HG02870 (cell line): ENCODE measurements around the gene MTHFD1L.
"Not testable (repeated sequence)": the region's sequence is repeated elsewhere in the genome, so short reads cannot be mapped to it uniquely, and the experiment has no call there.

Experiments used
- ATAC-seq: cut with Tn5 transposase; IDR thresholded peaks from one replicate; pipeline ENCODE4 v1.9.1; 2021; ENCODE audit warnings: mild to moderate bottlenecking, moderate library complexity; ENCODE audit not compliant: unreplicated experiment

MTHFD1L gene

GRCh38 chr6:151012321-151013294, 147.1 kb downstream of the MTHFD1L start:
- no peak for ATAC-seq

- peak; percentile 74 for ATAC-seq
Measured at GRCh38 chr6:151014404-151015100, 149.1 kb downstream of the MTHFD1L start.

- ATAC-seq: no peak
Measured at GRCh38 chr6:151015101-151015700, 149.7 kb downstream of the MTHFD1L start.

- ATAC-seq: no peak
Measured at GRCh38 chr6:151016107-151016506, 150.6 kb downstream of the MTHFD1L start.

GRCh38 chr6:151018046-151018445, 152.5 kb downstream of the MTHFD1L start:
- ATAC-seq: no peak

GRCh38 chr6:151018911-151019782, 153.6 kb downstream of the MTHFD1L start:
- ATAC-seq: no peak

- ATAC-seq: no peak
Measured at GRCh38 chr6:151021896-151022295, 156.4 kb downstream of the MTHFD1L start.

- no peak for ATAC-seq
Measured at GRCh38 chr6:151022492-151022891, 157.0 kb downstream of the MTHFD1L start.

- ATAC-seq: no peak
Measured at GRCh38 chr6:151023342-151023741, 157.8 kb downstream of the MTHFD1L start.

GRCh38 chr6:151024597-151024996, 159.1 kb downstream of the MTHFD1L start:
- no peak for ATAC-seq

GRCh38 chr6:151025076-151025475, 159.6 kb downstream of the MTHFD1L start:
- no peak for ATAC-seq

GRCh38 chr6:151026041-151026663, 160.7 kb downstream of the MTHFD1L start:
- ATAC-seq: no peak

GRCh38 chr6:151027295-151027747, 161.8 kb downstream of the MTHFD1L start:
- ATAC-seq: no peak

- no peak for ATAC-seq
Measured at GRCh38 chr6:151027936-151028838, 162.7 kb downstream of the MTHFD1L start.

- ATAC-seq: no peak
Measured at GRCh38 chr6:151029970-151030369, 164.5 kb downstream of the MTHFD1L start.

GRCh38 chr6:151032034-151032433, 166.5 kb downstream of the MTHFD1L start:
- ATAC-seq: no peak

- no peak for ATAC-seq
Measured at GRCh38 chr6:151034825-151035781, 169.6 kb downstream of the MTHFD1L start.

- ATAC-seq: not testable (repeated sequence)
Measured at GRCh38 chr6:151036211-151036721, 170.8 kb downstream of the MTHFD1L start.
